ENCODE data around the gene RCAN3.

RCAN3 gene

GRCh38 chr1:24551960-24552571, 49.4 kb downstream of the RCAN3 start:
- DNase-seq (ENCODE audit: low read depth): peak; percentile 11

GRCh38 chr1:24553931-24554330, 51.3 kb downstream of the RCAN3 start:
- no peak for DNase-seq (ENCODE audit: low read depth)

GRCh38 chr1:24554714-24555113, 52.1 kb downstream of the RCAN3 start:
- DNase-seq (ENCODE audit: low read depth): no peak

- no peak for DNase-seq (ENCODE audit: low read depth)
Measured at GRCh38 chr1:24555591-24556413, 53.2 kb downstream of the RCAN3 start, which contains the start of gene NCMAP. Gene NCMAP, plus strand, starts transcription at chr1:24556087. Its CDS starts 39,344 bp downstream, at chr1:24595431.

- no peak for DNase-seq (ENCODE audit: low read depth)
Measured at GRCh38 chr1:24556414-24556795, 53.8 kb downstream of the RCAN3 start.

GRCh38 chr1:24557220-24557619, 54.6 kb downstream of the RCAN3 start:
- DNase-seq (ENCODE audit: low read depth): no peak

GRCh38 chr1:24557711-24558131, 55.1 kb downstream of the RCAN3 start:
- no peak for DNase-seq (ENCODE audit: low read depth)

GRCh38 chr1:24558455-24558854, 55.8 kb downstream of the RCAN3 start:
- DNase-seq (ENCODE audit: low read depth): no peak

GRCh38 chr1:24558902-24559791, 56.5 kb downstream of the RCAN3 start:
- DNase-seq (ENCODE audit: low read depth): peak; percentile 31

- DNase-seq (ENCODE audit: low read depth): no peak
Measured at GRCh38 chr1:24560361-24560760, 57.7 kb downstream of the RCAN3 start.

GRCh38 chr1:24562625-24563024, 60.0 kb downstream of the RCAN3 start:
- no peak for DNase-seq (ENCODE audit: low read depth)

- no peak for DNase-seq (ENCODE audit: low read depth)
Measured at GRCh38 chr1:24564695-24565094, 62.1 kb downstream of the RCAN3 start.

GRCh38 chr1:24566236-24566867, 63.7 kb downstream of the RCAN3 start:
- DNase-seq (ENCODE audit: low read depth): no peak

GRCh38 chr1:24567792-24568388, 65.3 kb downstream of the RCAN3 start:
- no peak for DNase-seq (ENCODE audit: low read depth)

GRCh38 chr1:24568475-24568874, 65.8 kb downstream of the RCAN3 start:
- DNase-seq (ENCODE audit: low read depth): no peak

- no peak for DNase-seq (ENCODE audit: low read depth)
Measured at GRCh38 chr1:24570265-24571125, 67.9 kb downstream of the RCAN3 start.

- no peak for DNase-seq (ENCODE audit: low read depth)
Measured at GRCh38 chr1:24572301-24572700, 69.7 kb downstream of the RCAN3 start.

- no peak for DNase-seq (ENCODE audit: low read depth)
Measured at GRCh38 chr1:24575905-24576587, 73.4 kb downstream of the RCAN3 start.

- no peak for DNase-seq (ENCODE audit: low read depth)
Measured at GRCh38 chr1:24578846-24579245, 76.2 kb downstream of the RCAN3 start.

- DNase-seq (ENCODE audit: low read depth): no peak
Measured at GRCh38 chr1:24580756-24581155, 78.1 kb downstream of the RCAN3 start.
